Measurements from ENCODE around the gene KRTAP6-1.

Gene KRTAP6-1, protein sequence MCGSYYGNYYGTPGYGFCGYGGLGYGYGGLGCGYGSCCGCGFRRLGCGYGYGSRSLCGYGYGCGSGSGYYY

DNA sequence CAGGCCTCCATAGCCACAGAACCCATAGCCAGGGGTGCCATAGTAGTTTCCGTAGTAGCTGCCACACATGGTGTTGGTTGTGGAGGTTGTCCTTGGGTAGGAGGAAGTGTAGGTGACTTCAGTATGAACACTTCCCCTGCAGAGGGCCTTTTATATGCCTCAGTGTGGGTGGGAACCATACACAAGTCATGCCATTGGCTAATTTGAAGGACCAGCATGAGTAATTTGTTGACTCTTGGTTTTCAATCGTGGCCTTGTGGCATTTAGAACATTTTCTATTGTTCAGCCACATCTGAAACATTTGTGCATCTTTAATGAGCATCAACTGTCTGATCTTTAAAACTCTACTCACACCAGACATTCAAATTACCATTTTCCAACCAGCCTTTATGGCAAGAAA is at the start of gene KRTAP6-1:
KRTAP6-1 (minus strand) TSS at position 95 of the 400 bp plus-strand sequence; CDS start at position 69, 26 bp downstream.
- no peak within 1 kb of the TSS for H3K4me3 ChIP-seq (ENCODE audit: low read depth, low read length)

DNA sequence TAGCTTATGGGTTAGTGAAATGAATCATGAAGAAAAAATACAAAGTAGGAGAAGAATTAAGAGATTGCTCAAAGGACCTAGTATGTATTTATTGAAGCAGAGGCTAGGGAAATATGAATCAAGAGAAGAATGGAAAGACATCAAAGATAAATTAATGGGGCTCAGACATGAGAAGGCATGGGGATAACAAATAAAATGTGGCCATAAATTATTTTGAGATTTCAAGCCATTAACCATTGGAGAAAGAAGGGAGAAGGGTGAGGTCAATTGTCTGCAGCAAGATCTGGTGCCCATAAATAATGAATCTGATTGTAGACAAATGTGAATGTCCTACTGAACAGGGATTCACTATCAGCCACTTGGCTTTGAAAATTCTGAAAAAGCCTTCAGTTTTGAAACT is 39.2 kb upstream of the KRTAP6-1 start:
- no peak overlapping the region for H3K4me3 ChIP-seq (ENCODE audit: low read depth, low read length)

DNA sequence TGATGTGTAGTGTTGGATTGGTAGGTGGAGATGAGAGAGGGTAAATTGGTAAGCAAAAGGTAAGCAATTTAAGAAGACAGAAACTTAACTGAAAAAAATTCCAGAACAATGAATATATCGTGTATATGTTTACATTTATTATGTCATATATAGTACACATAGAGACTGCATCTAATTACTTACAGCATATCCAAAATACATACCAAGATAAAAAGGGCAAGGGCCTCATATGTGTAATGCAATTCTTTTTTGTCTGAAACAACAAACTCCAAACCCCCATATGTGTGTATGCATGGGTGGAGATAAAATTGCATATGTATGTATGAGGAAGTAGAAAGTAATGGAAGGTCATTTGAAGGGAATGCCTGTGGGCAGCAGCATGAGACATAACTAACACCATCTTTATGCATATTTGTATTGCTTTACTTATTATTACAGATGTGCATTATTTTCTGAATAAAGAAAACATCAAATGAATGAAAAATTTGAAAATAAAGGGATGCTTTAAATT is 33.2 kb upstream of the KRTAP6-1 start:
- no peak overlapping the region for H3K4me3 ChIP-seq (ENCODE audit: low read depth, low read length)

DNA sequence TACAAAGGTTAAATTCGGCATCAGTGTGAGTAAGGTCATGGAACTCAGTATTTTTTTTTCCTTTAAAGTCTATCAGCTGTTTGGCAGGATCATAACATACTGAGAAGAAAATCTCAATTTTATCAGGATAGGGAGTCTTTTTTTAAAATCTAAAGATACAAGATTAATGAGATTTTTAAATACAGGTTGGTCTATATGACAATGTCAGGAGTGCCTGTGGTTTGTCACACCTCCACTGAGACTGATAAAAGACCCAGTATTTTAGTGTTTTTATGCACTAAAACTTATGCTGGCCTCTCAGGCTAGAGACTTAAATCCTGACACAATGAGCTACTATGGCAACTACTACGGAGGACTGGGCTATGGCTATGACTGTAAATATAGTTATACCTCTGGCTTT is 28.8 kb upstream of the KRTAP6-1 start, which contains the start of gene KRTAP20-3:
KRTAP20-3 (plus strand) TSS at position 301 of the 400 bp plus-strand sequence.
- no peak within 1 kb of the TSS for H3K4me3 ChIP-seq (ENCODE audit: low read depth, low read length)

DNA sequence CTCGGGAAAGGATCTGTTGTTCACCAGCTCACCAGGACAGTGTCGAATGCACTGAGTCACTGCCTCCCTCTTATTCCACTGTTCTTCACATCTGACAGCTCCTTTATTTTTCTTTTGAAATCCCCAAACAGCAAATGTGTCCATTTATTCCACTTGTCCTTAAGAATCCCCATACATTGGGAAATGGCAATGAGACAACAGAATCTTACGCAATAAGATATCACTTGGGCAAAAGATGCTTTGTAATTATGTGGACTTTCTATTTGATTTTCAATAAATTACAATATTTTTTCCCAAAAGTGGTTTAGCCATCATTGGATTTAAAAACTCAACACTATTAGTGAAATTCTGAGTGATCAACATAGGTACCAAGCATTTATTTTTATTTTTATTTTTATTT is 25.0 kb upstream of the KRTAP6-1 start:
- H3K4me3 ChIP-seq (ENCODE audit: low read depth, low read length) = no peak overlapping the region

DNA sequence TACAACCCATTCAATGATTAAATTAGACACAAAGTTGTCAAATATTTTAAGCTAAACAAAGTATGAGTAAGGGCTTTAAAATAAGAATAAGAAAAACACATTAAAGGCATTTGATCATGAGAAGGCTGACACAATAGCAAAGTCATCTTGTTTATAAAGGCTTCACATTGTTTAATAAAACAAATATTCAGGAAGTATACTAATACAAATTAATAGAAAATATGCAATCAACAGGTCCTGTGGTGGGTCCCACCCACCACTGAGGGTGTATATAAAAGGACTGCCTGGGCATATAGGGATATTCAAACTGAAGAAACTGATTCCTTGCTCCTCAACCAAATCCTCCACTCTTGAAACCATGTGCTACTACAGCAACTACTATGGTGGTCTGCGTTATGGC is 21.2 kb upstream of the KRTAP6-1 start, which contains the start of gene KRTAP20-2:
KRTAP20-2 (plus strand) TSS at position 301 of the 400 bp plus-strand sequence; CDS start at position 359, 58 bp downstream.
- no peak within 1 kb of the TSS for H3K4me3 ChIP-seq (ENCODE audit: low read depth, low read length)

DNA sequence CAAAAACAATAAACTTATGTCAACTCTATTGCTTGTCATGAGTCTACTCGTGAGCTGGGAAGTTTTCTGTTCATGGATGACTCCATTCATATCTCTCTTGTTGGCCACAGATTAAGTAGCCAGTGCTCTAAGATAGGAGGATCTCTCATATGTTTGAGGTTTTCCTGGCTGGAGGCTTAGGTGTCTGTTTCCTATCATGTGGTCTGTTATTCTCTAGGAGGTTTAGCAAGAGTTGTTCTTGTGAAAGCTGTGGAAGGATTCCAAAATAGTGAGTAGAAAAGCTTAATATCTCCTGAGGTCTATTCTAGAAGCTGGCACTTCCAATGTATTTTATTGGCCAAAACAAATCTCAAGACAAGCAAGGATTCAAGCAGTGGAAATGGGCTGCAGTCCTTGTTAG is 15.5 kb upstream of the KRTAP6-1 start:
- H3K4me3 ChIP-seq (ENCODE audit: low read depth, low read length) = no peak overlapping the region

DNA sequence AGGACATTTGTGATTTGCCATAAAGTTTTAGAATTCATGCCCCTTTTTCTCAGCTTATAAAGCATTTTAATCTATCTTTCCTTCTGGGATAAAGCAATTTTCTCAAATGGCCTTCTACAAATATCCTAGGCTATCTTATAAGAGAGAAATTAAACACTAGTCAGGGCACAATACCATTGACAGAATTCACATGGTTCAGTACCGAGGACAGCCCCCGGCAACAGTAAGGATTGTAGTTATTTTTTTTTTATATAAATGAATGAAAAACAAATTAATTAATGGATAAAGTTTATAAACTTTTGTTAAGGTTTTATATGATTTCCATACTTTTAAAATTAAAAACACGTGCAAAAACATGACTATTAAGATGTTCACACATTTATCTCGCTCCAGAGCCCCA is 14.4 kb upstream of the KRTAP6-1 start:
- no peak overlapping the region for H3K4me3 ChIP-seq (ENCODE audit: low read depth, low read length)

DNA sequence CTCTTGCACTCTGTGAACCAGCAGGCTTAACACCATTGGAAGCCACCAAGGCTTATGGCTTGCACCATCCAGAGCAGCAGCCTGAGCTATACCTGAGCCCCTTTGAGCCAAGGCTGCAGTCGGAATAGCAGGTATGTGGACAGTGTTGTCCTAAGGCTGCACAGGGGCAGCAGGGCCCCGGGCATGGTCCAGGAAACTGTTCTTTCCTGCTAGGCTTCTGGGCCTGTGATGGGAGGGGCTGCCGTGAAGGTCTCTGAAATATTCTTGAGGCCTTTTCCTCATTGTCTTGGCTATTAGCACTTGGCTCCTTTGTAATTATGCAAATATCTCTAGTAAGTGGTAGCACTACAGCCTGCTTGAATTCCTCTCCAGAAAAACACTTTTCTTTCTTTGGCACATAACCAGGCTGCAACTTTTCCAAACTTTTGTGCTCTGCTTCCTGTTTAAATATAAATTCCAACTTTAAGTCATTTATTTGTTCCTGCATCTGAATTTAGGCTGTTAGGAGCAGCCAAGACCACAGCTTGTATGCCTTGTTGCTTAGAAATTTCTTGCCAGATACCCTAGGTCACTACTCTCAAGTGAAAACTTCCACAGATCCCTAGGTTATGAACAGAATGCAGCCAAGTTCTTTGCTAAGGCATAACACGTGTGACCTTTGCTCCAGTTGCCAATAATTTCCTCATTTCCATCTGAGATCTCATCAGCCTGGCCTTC is 11.9 kb upstream of the KRTAP6-1 start:
- H3K4me3 ChIP-seq (ENCODE audit: low read depth, low read length) = no peak overlapping the region

DNA sequence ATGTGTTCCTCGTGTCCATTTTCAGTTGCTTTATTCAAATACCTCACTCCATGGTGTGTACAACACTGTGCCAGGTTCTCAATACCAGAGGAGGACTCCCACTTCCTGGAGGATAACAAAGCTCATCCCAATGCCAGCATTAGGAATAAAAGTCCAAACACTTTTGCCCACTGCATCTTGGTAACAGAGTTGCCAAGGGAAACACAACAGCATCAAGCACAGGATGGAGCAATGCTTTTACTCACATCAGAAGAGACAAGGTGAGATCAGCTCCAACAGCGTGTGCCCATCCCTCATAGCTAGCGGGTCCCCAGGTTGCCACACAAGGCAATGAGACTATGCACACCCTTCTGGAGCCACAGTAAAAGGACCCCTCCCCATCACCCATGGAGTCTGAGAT is 9.6 kb upstream of the KRTAP6-1 start:
- no peak overlapping the region for H3K4me3 ChIP-seq (ENCODE audit: low read depth, low read length)

DNA sequence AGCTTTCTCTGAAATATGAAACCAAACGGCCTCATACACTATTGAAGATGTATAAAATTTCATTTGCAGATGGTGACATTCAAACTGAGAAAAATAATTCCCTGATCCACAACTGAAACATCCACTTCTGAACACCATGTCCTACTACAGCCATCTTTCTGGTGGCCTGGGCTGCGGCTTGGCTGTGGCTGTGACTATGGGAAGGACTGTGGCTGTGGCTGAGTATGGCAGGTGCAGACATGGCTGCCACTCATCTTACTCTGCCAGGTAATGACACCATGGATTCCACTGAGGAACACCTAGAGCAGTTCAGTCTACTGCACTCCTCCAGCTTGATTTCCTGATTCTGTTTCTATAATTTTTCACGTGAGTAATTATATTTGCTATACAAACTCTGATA is 6.8 kb upstream of the KRTAP6-1 start, which contains the start of gene KRTAP20-4:
KRTAP20-4 (plus strand) TSS at position 106 of the 400 bp plus-strand sequence.
- H3K4me3 ChIP-seq (ENCODE audit: low read depth, low read length) = no peak within 1 kb of the TSS

DNA sequence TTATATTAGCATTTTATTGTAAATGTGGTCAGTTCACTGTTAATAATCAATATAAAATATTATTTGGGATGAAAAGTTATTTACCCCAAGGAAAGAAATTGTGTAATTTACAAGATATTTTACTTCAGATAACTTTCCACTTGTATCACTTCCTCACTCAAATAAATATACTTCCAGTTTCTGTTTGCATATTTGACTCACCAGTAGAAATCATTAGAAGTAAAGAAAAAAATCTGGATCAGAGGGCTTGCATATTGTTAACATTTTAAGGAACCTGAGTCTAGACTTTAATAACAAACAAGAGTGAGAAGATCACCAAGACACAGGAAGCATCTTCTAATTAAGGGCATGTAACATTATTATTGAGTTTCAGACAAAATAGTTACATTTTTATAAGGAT is 6.3 kb upstream of the KRTAP6-1 start:
- H3K4me3 ChIP-seq (ENCODE audit: low read depth, low read length) = no peak overlapping the region

DNA sequence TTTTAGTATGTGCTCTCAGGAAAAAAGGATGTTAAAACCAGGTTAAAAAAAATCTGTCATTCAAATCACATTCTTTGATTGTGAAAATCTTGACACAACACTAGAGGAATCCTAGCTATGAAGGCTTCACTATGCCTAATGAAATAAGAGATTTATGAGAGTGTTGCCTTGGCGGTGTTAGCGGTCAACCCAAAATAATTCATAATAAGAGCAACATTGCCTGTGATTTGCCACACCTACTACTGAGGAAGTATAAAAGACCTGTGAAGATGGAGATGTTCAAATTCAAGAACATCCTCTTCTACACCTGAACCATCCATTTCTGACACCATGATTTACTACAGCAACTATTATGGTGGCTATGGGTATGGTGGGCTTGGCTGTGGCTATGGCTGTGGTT is 2.4 kb upstream of the KRTAP6-1 start, which contains the start of gene KRTAP20-1:
KRTAP20-1 (plus strand) TSS at position 301 of the 400 bp plus-strand sequence; CDS start at position 331, 30 bp downstream.
- no peak within 1 kb of the TSS for H3K4me3 ChIP-seq (ENCODE audit: low read depth, low read length)

DNA sequence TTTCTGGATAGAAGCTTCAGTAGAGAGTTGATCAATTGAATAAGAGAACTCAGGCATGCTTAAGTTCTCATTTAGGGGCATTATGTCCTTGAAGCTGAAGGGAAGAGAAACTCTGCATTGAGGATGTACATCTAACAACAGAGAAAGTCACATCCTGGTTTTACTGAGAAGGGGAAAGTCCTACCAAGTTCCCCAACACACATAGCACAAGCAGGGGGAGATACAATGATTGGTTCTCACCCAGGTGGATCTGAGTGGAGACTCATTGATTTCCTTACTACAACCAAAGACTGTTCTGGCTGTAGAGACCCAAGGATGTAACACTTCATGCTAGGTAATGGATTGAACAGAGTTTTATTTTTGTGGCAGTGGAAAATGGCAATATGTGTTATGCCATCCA is 1.5 kb upstream of the KRTAP6-1 start:
- H3K4me3 ChIP-seq (ENCODE audit: low read depth, low read length) = no peak overlapping the region

DNA sequence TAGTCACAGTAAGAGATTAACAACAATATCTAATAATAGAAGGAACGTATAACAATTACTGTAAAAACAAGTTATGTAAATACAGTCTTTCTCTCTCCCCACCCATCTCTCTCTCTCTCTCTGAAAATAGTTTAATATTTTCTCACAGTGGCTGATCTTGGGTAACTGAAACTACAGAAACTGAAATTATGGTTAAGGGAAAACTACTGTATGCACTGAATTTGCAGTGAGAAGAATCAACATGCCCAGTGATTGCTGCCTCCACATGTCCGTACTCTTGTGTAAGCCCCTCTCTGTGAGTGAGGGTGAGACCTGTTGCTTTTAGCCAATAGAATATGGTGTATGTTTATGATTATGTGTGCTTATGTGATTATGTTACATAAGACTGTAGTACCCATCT is 1.6 kb downstream of the KRTAP6-1 start:
- no peak overlapping the region for H3K4me3 ChIP-seq (ENCODE audit: low read depth, low read length)

DNA sequence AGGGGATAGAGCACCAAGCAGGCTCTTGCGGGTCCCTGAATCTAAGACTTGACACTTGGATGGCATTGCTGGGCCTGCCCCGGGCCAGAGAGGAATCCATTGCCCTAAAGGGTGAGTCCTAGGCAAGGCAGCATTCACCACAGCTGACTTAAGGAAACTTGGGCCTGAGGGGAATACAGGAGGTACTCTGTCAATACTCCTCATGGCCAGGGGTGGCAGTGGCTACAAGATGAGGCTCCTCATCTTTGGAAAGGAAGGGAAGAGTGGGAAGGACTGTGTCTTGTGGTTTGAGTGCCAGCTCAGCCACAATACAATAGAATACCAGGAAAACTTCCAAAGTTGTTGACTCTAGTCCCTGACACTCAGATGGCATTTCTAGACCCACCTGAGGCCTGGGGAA is 7.8 kb downstream of the KRTAP6-1 start:
- H3K4me3 ChIP-seq (ENCODE audit: low read depth, low read length) = no peak overlapping the region

DNA sequence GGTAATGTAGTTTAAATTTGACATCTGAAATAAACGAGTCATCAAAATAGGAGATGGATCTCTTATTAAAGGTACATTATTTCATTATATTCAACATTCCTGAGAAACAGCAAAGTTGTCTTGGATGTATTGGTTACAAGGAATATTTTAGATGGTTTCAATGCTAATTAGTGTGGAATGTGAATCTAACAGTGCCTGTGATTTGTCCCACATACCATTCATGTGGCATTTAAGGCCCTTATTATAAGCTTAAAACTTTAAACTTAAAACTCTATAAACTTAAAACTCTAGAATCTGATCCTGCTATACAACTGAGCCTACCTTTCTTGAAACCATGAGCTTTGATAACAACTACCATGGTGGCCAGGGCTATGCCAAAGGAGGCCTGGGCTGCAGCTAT is 12.9 kb downstream of the KRTAP6-1 start, which contains the start of gene KRTAP22-1:
KRTAP22-1 (plus strand) TSS at position 301 of the 400 bp plus-strand sequence.
- no peak within 1 kb of the TSS for H3K4me3 ChIP-seq (ENCODE audit: low read depth, low read length)

DNA sequence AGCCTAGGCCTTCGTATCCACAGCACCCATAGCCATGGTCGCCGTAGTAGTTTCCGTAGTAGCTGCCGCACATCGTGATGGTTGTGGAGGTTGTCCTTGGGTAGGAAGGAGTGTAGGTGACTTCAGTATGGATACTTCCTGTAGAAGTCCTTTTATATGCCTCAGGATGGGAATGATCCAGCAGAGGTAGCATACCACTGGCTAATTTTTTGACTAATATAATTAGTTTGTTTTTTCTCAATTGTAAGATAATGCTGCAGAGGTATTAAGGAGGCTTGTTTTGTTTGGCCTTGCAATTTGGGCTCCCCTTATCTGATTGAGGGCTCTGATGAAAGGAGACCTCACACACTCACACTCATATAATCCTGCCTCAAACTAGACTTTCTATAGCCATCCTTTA is 14.9 kb downstream of the KRTAP6-1 start, which contains the start of gene KRTAP6-2:
KRTAP6-2 (minus strand) TSS at position 101 of the 400 bp plus-strand sequence; CDS start at position 73, 28 bp downstream.
- no peak within 1 kb of the TSS for H3K4me3 ChIP-seq (ENCODE audit: low read depth, low read length)

DNA sequence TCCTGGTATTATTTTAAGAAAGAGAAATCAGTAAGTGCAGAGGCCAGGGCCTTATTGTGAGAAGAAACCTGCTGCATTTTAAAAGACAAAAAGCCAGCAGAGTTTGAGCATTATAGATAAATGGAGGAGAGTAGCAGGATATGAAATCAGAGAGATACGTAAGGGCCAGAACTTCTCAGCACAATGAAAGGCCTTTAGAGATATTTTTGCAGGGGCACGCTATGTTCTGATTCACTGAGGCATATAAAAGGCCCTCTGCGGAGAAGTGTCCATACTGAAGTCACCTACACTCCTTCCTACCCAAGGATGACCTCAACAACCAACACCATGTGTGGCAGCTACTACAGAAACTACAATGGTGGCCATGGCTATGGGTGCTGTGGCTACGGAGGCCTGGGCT is 21.6 kb downstream of the KRTAP6-1 start, which contains the start of gene KRTAP6-3:
KRTAP6-3 (plus strand) TSS at position 301 of the 400 bp plus-strand sequence; CDS start at position 307, 6 bp downstream.
- H3K4me3 ChIP-seq (ENCODE audit: low read depth, low read length) = no peak within 1 kb of the TSS

DNA sequence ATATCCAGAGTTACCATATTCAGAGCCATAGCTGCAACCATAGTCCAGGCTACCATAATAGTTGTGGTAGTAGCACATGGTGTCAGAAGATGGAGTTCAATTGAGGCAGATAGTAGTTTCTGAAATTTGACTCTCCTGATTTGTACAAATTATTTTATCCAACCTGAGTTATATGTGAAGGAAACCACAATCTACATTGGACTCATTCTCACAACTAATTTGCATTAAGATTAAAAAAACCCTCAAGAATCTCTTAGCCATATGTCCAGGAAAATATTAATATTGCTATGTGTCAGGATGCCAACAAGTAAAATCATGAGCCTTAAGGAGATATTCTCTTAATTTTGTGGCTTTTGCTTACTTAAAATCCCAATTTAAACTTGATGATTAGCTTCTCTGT is 23.4 kb downstream of the KRTAP6-1 start, which contains the start of gene KRTAP22-2:
KRTAP22-2 (minus strand) TSS at position 101 of the 400 bp plus-strand sequence.
- H3K4me3 ChIP-seq (ENCODE audit: low read depth, low read length) = no peak within 1 kb of the TSS

DNA sequence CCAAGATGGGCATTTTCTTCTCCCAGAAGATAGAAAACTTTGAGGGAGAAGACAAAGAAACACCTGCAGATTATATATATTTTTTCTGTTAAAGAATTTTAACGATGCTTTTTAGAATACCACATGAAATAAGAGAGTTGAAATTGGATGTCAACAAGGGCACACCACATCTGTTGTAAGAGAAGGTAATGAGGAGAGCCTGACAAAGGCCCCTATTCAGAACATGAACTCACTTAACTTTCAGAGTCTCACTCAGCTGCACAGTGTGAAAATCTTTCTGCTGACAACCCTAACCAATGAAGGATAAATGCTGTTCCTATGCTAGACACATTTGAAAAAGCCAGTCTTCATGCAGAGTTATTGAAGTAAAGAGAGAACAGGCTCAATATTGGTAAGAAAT is 30.9 kb downstream of the KRTAP6-1 start:
- no peak overlapping the region for H3K4me3 ChIP-seq (ENCODE audit: low read depth, low read length)

DNA sequence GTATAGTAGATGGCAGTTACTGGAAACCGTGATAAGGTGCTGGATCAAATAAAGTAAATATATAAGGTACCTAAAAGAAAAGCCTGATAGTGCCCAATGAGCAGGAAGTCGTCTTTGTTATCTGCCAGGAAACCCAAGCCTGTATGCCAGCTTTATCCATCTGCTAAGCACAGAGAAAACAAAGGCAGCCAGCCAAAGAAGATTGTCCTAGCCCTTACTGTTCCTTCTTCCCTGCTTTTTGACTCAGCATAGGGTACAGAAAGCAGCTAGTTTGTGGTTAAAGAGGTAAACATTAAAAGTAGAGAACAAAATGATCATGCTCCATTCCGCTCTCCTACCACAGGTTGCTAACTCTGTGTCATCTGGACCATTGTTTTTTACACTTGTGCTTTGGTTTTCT is 33.6 kb downstream of the KRTAP6-1 start:
- H3K4me3 ChIP-seq (ENCODE audit: low read depth, low read length) = no peak overlapping the region

All from iPS-11a (cell line).